ENCODE data around the gene FBXL17. TPM values are rescaled to one million over a fixed set of nuclear protein-coding genes. Genes with fewer than 3 reads are reported as not detected.

FBXL17 gene
- total RNA-seq, 1 experiment from 2014 or later = 3.5 TPM

GRCh38 chr5:108381954-108382783, at the start of gene FBXL17 (continued):
- no peak for TF ChIP-seq ZBTB43 (CRISPR knock-in tag; IDR thresholded peaks at IDR 0.05)
- no peak; the same call in 1 of the 2 replicates for TF ChIP-seq AFF4 (CRISPR knock-in tag; IDR thresholded peaks at IDR 0.05; ENCODE audit: borderline replicate concordance)
- no peak for TF ChIP-seq ZNF532 (CRISPR knock-in tag; IDR thresholded peaks at IDR 0.05; ENCODE audit: borderline replicate concordance)
- peak; percentile 38; the same call in 1 of the 2 replicates for TF ChIP-seq FOXP1 (CRISPR knock-in tag; IDR thresholded peaks at IDR 0.05; ENCODE audit: borderline replicate concordance)
- peak; percentile 6 for TF ChIP-seq TP53 (CRISPR knock-in tag; IDR thresholded peaks at IDR 0.05)
- peak; percentile 68 for TF ChIP-seq HMGXB4 (CRISPR knock-in tag; IDR thresholded peaks at IDR 0.05)
- peak; percentile 94 for TF ChIP-seq FOXP4 (CRISPR knock-in tag; IDR thresholded peaks at IDR 0.05)
- no peak for TF ChIP-seq SOX15 (CRISPR knock-in tag; IDR thresholded peaks at IDR 0.05)
- TF ChIP-seq OVOL2 (CRISPR knock-in tag; IDR thresholded peaks at IDR 0.05; ENCODE audit: borderline replicate concordance) = no peak
- peak; percentile 93; the same call in 1 of the 2 replicates for TF ChIP-seq SMAD3 (CRISPR knock-in tag; IDR thresholded peaks at IDR 0.05; ENCODE audit: borderline replicate concordance)
- no peak for TF ChIP-seq RORB (CRISPR knock-in tag; IDR thresholded peaks at IDR 0.05)
- TF ChIP-seq CBFB (CRISPR knock-in tag; IDR thresholded peaks at IDR 0.05; ENCODE audit: low read depth) = no peak
- no peak for TF ChIP-seq ZBTB21 (CRISPR knock-in tag; IDR thresholded peaks at IDR 0.05; ENCODE audit: borderline replicate concordance)
- no peak for TF ChIP-seq MYBL2 (CRISPR knock-in tag; IDR thresholded peaks at IDR 0.05)
- TF ChIP-seq TEAD4 (CRISPR knock-in tag; IDR thresholded peaks at IDR 0.05) = no peak
- TF ChIP-seq USF2 (CRISPR knock-in tag; IDR thresholded peaks at IDR 0.05) = peak; percentile 58
- no peak for TF ChIP-seq NFATC4 (CRISPR knock-in tag; IDR thresholded peaks at IDR 0.05)
- no peak for TF ChIP-seq JAZF1 (CRISPR knock-in tag; IDR thresholded peaks at IDR 0.05)
- peak; percentile 77; the same call in 1 of the 2 replicates for TF ChIP-seq CREM (CRISPR knock-in tag; IDR thresholded peaks at IDR 0.05)
- TF ChIP-seq ELF4 (CRISPR knock-in tag; IDR thresholded peaks at IDR 0.05; ENCODE audit: low read depth) = peak; percentile 76; the same call in 1 of the 2 replicates
- TF ChIP-seq FOXJ3 (CRISPR knock-in tag; IDR thresholded peaks at IDR 0.05; ENCODE audit: borderline replicate concordance) = no peak
- TF ChIP-seq GTF2I (CRISPR knock-in tag; conservative IDR thresholded peaks at IDR 0.05) = no peak
- no peak for TF ChIP-seq CDX4 (CRISPR knock-in tag; IDR thresholded peaks at IDR 0.05; ENCODE audit: borderline replicate concordance)
- TF ChIP-seq ETV6 (CRISPR knock-in tag; IDR thresholded peaks at IDR 0.05) = peak; percentile 97

Data from WTC11 (cell line).